Fibroblast of pulmonary artery (primary cell): ENCODE results near the gene BAG2.

Source experiments
- DNase-seq: peaks from one replicate; pipeline ENCODE4 v3.0.0-alpha.2; 2010; ENCODE audit warnings: low read depth
- H3K4me3 ChIP-seq: replicated peaks from 2 replicates; pipeline ENCODE4 v1.5.1; 2011; ENCODE audit warnings: low read depth, mild to moderate bottlenecking, control low read depth, low read length, moderate library complexity
- TF ChIP-seq, protein P1 (sequence below): IDR thresholded peaks from 2 replicates; pipeline ENCODE4 v1.5.1; 2011; ENCODE audit warnings: mild to moderate bottlenecking, control low read depth, low read length, inconsistent platforms; ENCODE audit errors: missing control alignments

BAG2 gene

DNA sequence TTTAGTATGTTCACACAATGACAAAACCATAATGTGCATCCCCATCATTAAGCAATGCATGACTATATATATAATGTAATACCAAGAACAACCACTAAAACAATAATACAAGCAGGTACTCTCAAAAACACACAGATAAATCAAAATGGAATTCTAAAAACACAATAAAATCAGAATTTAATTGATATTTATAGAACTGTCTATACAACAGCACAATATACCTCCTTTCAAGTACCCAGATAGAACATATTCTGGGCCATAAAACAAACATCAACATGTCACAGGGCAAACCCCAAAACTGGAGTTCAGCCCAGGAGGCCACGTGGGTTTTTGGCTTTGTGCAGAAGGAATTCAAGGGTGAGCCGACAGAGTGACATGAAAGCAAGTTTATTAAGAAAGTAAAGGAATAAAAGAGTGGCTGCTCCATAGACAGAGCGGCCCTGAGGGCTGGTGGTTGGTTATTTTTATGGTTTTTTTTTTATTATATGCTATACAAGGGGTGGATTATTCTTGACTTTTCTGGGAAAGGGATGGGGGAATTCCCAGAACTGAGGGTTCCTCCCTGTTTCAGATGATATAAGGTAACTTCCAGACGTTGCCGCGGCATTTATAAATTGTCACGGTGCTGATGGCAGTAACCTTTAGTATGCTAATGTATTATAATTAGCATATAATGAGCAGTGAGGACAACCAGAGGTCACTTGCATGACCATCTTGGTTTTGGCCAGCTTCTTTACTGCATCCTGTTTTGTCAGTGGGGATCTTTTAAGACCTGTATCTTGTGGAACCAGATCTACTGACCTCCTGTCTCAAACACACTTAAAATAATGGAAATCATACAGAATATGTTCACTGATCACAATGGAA lies 44.3 kb downstream of the BAG2 start:
- no peak overlapping the region for H3K4me3 ChIP-seq
- no peak for DNase-seq
- TF ChIP-seq, protein P1, sequence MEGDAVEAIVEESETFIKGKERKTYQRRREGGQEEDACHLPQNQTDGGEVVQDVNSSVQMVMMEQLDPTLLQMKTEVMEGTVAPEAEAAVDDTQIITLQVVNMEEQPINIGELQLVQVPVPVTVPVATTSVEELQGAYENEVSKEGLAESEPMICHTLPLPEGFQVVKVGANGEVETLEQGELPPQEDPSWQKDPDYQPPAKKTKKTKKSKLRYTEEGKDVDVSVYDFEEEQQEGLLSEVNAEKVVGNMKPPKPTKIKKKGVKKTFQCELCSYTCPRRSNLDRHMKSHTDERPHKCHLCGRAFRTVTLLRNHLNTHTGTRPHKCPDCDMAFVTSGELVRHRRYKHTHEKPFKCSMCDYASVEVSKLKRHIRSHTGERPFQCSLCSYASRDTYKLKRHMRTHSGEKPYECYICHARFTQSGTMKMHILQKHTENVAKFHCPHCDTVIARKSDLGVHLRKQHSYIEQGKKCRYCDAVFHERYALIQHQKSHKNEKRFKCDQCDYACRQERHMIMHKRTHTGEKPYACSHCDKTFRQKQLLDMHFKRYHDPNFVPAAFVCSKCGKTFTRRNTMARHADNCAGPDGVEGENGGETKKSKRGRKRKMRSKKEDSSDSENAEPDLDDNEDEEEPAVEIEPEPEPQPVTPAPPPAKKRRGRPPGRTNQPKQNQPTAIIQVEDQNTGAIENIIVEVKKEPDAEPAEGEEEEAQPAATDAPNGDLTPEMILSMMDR, result peak; percentile 2

DNA sequence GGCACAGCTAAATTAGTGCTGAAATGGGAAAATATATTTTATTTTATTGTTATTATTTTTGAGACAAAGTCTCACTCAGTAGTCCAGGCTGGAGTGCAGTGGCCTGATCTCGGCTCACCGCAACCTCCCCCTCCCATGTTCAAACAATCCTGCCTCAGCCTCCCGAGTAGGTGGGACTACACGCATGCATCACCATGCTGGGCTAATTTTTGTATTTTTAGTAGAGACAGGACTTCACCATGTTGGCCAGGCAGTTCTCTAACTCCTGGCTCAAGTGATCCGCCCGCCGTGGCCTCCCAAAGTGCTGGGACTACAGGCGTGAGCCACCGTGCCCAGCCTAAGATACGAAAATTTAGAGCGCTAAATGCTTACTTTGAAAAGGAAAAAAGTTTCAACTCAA lies 45.1 kb downstream of the BAG2 start:
- no peak overlapping the region for H3K4me3 ChIP-seq
- TF ChIP-seq, protein P1, result no peak
- DNase-seq, result no peak

DNA sequence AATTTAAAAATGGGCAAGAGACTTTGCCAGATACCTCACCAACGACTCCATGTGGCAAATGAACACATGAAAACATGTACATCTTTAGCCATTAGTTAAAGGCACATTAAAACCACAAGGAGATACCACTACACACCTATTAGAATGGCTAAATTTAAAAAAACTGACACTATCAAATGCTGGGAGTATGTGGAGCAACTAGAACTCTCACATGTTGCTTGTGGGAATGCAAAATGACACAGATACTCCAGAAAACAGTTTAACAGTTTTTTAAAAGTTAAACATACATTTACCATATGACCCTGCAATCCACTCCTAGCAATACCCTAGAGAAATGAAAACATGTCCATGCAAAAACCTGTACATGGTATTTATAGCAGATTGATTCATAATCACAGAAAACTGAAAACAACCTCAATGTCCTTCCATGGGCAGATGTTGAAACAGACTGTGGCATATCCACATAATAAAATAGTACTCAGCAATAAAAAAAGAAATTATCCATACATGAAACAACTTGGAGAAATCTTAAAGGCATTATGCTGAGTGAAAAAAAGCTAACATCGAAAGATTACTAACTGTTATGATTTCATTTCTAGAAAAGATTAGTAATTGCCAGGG lies 48.1 kb downstream of the BAG2 start:
- DNase-seq, result no peak
- H3K4me3 ChIP-seq, result peak overlapping the region; percentile 83

DNA sequence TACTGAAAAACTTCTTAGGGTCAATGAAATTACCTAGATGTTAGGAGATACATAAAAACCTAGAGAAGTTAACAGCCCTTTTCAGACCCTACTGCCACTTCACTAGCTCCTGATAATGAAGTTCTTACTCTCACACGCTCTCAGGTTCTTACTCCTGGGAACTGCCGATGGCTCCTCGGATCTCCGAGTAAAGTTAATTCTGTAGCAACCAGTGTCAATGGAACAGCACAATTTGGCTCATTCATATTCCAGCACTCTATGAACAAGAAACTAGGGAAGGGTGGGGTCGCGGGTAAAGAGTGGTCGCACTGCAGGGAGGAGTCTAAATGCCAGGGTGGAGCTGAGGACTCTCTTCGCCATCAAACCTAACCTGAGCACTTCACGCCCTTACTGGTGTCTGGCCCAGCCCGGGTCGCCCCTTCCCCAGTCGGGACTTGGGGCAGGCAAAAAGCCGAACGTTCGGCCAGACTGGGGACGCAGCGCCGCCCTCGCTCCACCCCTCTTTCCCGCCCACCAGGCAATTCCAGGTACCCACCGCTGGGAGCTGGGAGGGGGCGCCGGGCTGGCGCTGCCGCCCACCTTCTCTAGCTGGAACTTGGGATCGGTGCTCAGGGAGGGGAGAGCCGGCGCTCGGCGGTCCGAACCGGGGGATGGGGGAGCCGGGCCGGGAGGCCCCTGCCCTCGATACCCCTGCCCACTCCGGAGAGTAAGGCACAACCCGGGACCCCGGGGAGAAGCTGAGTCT lies 49.2 kb downstream of the BAG2 start:
- peak overlapping the region; percentile 83 for H3K4me3 ChIP-seq
- DNase-seq, result peak; percentile 70

More for the DNA sequence above, 48.1 kb downstream of the BAG2 start:
- TF ChIP-seq, protein P1, result no peak

DNA sequence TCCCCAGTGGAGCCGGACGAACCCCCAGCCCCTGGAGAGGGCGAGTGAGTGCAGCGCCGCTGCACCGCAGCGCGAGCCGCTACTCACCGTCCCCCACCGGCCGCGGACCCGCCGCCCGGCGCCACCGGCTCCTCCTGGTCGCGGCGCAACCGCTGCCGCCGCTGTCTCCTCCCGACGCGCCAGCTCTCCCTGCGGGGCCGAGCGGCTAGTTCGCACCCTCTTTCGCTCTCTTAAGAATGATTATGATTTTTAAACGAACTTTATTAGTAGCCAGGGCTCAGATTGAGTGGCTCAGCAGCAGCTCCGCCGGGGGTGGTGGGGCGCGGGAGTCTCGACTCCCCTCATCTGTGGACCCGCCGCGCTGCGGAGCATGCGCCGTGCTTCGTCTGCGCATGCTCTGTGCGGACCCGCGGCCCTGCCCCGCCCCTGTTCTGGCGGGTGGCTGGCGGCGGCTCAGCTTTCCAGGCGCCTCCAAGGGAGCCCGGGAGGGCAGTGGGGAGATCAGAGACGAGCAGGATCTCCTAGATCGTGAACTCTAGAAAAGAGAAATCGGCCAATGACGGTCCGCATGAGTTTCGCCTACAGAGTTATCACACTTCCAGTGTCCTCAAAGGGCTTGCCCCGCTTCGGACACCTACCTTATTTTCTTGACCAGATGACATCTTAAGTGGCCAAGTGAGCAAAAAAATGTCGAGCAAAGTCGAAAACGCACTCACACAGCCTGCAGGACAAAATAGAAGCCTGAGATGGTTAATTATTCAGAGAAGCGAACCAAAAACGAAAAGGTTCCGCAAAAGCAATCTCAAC lies 50.0 kb downstream of the BAG2 start, which contains the start of gene RAB23:
TSS of gene RAB23 (minus strand) at position 372 of the 807 bp plus-strand sequence. CDS start 11,927 bp downstream, outside the sequence.
- TF ChIP-seq, protein P1, result no peak
- peak; percentile 85 for DNase-seq
- peak within 1 kb of the TSS; percentile 83 for H3K4me3 ChIP-seq

More for the DNA sequence above, 49.2 kb downstream of the BAG2 start:
- TF ChIP-seq, protein P1, result peak; percentile 29

DNA sequence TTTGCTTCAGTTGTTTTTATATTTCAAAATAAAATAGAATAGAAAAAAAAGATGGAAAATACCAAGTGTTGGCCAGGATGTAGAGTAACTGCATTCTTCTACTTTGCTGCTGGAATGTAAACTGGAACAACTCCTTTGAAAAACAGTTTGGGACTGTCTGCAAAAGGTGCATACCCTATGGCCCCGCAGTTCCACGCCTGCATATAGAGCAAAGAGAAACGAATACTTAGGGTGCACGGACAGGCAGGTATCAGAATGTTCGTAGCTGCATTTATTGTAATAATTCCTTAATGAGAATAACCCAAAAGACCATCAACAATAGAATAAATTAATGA lies 50.6 kb downstream of the BAG2 start:
- DNase-seq, result no peak
- TF ChIP-seq, protein P1, result no peak
- peak overlapping the region; percentile 83 for H3K4me3 ChIP-seq
